Midbrain (tissue), 1 donor: Measurements from ENCODE around the gene GJD3.
A peak's percentile ranks its signal among the peaks of the same experiment; 100 is the strongest.

Source experiments
- DNase-seq: peaks from one replicate; lab custom pipeline; 2025; lab: John Stamatoyannopoulos, UW

GJD3 gene

DNA sequence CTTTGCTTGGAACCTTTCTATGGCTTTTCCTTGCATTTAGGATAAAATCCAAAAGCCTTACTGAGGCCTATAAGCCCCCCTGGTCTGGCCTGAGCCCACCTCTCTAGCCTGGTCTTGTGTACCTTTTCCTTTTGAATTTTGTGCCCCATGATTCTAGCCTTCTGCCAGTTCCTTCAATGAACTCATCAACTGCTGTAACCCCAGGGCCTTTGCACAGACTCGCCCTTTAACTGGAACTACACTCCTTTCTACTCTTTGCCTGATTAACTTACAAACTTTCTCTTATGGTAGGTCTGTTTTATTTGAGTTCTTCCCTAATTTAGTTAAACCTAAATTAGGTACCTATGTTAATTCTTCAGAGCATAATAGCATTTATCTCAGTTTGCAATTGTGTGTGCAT lies 24.2 kb downstream of the GJD3 start:
- no peak for DNase-seq

DNA sequence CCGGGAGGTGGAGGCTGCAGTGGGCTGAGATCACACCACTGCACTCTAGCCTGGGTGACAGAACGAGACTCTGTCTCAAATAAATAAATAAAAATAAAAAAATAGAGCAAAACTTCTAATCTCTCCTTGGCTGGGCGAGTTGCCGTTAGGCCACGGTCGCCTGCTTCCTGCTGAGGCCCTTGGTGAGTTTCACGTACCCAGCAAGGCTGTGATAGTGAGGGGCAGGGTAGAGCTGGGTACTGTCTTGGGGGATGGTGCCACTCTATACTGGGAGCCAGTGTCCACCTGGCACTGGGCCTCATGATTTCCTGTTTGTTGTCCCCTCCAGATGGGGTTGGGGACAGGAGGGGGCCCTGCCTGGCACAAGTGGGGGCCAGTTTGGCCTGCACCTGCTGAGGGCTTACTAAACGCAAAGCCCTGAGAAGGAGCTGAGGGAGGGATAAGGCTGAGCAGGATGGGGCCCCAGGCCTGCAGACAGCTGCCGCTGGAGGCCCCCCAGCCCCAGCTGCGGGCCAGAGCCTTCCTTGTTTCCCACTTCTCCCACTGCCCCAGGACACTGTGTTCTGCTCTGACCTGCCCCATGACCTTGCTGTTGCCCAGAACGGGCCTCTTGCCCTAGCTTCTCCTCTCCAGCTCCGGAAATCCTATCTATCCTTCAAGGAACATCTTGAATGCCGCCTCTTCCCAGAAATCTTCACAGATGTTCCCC lies 25.4 kb downstream of the GJD3 start:
- DNase-seq: no peak

DNA sequence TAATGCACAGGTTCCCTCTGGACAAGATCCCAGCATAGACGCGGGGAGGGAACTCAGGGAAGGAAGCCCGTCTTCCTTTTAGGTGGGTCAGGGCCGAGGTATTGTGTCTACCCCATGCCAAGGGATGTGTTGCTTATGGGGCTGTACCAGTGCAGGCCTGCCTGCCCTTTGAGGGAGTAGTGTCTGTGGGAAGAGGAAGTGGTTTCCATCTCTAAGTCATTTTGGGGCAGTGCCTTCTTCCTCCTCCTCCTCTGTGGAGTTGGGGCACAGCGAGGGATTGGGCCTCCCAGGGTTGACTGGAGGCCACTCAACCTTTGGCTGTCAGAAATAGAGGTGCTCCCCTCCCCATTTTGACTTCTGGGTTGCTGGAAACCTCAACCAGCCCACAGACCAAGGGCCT lies 26.5 kb downstream of the GJD3 start:
- DNase-seq: no peak

DNA sequence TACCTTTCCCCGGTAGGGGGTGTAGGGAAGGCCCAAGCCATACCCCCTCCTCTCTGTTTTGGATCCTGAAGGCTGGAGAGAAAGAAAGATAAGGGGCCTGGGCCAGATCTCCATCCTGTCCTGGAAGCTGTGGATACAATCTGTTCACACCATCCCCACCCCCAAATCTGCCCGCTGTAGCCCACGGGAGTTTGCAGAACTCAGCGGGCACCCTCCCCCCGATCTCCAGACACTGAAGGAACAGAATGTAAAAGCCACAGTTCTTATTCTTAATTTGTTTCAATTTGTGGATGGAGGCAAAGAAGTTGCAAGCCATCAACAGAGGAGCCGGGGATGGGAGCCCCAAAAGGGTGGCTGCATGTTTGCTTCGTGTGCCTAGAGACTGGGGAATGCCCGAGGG lies 27.2 kb downstream of the GJD3 start:
- DNase-seq: no peak

DNA sequence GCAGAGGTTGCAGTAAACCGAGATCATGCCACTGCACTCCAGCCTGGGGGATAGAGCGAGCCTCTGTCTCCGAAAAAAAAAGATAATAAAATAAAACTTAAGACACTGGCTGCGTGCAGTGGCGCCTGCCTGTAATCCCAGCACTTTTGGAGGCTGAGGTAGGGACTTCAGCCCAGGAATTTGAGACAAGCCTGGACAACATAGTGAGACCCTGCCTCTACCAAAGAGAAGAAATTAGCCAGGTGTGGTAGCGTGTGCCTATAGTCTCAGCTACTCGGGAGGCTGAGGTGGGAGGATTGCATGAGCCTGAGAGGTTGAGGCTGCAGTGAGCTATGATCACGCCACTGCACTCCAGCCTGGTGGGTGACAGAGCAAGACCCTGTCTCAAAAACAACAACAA lies 28.9 kb downstream of the GJD3 start:
- DNase-seq: no peak

- DNase-seq: no peak
Observed at GRCh38 chr17:40333781-40334448, 30.6 kb downstream of the GJD3 start.

GRCh38 chr17:40331743-40332641 lies 32.5 kb downstream of the GJD3 start:
- DNase-seq: peak; percentile 83

DNA sequence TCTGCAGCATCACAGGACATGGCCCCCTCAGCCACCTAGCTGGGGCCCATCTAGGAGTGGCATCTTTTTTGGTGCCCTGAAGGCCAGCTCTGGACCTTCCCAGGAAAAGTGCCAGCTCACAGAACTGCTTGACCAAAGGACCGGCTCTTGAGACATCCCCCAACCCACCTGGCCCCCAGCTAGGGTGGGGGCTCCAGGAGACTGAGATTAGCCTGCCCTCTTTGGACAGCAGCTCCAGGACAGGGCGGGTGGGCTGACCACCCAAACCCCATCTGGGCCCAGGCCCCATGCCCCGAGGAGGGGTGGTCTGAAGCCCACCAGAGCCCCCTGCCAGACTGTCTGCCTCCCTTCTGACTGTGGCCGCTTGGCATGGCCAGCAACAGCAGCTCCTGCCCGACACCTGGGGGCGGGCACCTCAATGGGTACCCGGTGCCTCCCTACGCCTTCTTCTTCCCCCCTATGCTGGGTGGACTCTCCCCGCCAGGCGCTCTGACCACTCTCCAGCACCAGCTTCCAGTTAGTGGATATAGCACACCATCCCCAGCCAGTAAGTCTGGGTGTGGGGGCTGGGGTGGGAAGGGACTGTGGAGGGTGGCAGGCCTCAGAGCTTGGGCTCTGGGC lies 33.6 kb downstream of the GJD3 start:
- no peak for DNase-seq

- no peak for DNase-seq
Observed at GRCh38 chr17:40329839-40330794, 34.4 kb downstream of the GJD3 start.

GRCh38 chr17:40328386-40328766 lies 36.2 kb downstream of the GJD3 start:
- DNase-seq: no peak

DNA sequence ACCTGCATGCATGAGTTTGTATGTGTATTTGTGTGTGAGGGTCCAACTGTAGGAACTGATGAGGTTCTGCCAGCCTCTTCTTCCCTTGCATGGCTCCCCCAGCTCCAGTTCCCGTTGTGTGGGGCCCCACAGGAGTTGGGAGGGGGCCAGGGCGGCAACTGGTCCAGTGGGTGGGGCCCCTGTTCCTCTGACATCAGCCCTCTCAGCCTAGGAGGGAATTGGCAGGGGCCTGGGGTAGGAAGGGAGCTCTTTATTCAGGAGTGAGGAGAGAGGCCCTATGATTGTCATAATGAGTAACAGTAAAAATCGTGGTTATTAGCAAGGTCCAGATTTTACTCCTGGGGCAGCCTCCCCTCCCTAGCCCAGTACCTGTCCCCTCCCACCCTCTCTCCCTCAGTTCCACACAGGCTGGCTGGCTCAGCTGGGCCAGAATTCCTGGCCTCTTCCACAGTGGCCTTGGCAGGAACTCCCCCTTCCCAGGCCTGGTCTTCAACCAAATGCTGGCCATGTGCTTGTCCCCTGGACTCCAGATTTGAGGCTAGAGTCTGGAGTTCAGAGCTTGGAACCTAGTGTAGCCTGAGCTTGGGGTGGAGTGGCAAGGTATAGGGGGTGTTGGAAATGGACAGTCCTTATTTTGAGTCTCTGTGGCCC lies 36.7 kb downstream of the GJD3 start:
- no peak for DNase-seq

DNA sequence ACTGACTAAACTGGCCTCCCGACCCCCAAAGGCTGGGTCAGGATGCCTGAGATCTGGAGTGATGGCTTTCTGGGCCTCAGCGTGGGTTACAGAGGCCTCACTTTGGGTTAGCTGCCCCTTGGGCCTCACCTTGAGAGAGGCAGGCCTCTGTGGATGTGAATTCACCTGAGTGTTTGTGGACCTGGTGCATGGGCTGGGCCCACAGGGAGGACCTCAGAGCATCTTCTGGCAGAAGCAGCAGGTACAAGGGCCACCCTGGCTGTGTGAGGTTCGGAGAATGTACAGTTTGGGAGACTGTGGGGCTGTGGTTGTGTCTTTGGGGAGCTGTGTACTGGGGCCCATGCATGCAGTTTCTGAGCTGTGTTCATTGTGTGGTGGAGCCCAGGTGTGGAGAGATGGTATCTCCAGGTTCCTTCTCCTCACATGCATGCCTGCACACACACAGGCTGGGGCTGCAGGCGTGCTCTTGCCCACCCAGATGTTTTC lies 37.2 kb downstream of the GJD3 start:
- no peak for DNase-seq

GRCh38 chr17:40326832-40327199 lies 37.7 kb downstream of the GJD3 start:
- DNase-seq: no peak

DNA sequence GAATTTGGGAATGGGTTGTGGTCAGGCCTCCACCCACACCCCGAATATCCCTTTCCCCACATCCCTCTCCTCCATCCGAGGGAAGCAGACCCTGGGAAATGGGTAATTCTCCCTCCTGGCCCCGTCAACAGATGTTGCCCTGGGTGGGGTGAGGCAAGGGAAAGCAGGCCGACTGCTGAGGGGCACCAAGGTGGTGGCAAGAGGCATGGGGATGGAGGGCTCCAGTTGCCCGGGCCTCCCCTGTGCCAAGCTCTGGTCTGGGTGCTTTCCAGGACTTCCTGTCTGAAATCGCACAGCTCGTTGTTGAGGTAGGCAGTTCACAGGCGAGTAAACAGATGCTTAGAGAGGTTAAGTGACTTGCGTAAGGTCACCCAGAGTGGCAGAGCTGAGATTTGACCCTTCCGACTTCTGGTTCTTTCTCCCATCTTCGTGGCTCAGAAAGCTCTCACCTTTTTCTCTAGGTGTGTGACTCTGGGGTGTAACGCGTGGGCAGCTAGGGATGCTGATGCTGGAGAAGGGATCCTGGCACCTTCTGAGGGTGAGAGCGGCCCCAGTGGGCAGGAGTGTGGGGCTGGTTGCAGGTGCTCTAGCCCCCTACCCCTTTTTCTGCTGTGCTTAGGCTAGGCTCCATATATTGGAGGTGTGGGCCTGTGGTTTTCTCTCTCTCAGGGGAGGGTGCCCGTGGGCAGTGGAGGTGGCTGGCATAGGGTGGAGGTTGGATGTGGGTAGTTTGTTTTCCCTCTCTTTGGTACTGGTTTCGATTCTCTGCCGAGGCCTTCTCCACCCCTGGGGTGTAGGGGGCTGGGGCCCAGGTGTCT lies 38.3 kb downstream of the GJD3 start:
- no peak for DNase-seq

GRCh38 chr17:40325156-40326013 lies 39.2 kb downstream of the GJD3 start:
- DNase-seq: no peak

DNA sequence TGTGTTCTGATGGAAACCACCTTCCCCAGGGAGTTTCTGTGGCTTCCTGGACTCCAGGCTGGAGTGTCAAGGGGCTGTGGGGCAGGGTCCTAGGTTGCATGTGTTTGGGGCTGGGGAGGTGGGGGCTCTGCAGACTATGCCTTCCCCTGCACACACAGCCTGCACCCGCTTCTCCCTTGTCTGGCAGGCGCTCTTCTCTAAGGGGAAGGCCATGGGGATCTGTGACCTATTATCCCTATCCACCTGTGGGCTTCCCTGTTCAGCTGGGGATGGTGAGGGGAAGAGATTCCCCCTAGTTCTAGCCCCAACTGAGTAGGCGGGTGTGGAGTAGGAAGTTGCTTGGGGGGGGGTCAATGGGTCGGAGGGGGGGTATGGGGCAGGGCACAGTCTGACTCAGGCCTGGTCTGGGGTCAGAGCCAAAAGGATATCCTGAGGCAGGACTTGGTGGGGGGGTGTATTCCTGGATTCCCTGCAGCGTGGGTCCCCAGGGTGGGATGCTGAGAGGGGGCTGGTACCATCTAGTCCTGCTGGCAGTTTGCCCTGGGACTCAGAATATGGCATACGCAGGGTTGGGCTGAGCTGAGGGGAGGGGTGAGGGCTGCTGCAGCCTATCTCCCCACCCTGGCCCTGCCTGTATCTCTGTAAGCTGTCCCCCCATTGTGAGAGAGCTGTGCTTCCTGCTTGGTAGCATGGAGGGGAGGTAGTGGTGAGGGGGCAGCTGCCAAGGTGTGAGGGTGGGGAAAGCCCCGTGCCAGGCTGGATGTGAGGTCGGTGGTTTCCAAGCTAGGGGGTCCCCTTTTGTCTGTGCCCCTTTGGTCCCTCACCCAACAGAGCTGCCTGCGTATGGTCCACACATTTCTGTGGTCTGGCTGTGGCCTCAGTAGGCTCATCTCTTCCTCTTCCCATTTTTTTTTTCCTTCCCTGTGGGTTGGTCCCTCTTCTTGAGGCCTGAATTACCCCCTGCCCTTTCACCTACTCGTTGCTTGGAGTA lies 40.9 kb downstream of the GJD3 start:
- DNase-seq: no peak
